Activated T-cell treated with anti-CD3 and anti-CD28 coated beads, Interleukin-2, amount 50 U/mL, for 48 hours (primary cell): ENCODE data around the gene IQUB.
"Not testable (repeated sequence)": the region's sequence is repeated elsewhere in the genome, so short reads cannot be mapped to it uniquely, and the experiment has no call there.

Source experiments
- DNase-seq, 2 experiments: peaks; one replicate each; pipeline ENCODE4 v3.0.0-alpha.2; 2020

The IQUB gene

DNA sequence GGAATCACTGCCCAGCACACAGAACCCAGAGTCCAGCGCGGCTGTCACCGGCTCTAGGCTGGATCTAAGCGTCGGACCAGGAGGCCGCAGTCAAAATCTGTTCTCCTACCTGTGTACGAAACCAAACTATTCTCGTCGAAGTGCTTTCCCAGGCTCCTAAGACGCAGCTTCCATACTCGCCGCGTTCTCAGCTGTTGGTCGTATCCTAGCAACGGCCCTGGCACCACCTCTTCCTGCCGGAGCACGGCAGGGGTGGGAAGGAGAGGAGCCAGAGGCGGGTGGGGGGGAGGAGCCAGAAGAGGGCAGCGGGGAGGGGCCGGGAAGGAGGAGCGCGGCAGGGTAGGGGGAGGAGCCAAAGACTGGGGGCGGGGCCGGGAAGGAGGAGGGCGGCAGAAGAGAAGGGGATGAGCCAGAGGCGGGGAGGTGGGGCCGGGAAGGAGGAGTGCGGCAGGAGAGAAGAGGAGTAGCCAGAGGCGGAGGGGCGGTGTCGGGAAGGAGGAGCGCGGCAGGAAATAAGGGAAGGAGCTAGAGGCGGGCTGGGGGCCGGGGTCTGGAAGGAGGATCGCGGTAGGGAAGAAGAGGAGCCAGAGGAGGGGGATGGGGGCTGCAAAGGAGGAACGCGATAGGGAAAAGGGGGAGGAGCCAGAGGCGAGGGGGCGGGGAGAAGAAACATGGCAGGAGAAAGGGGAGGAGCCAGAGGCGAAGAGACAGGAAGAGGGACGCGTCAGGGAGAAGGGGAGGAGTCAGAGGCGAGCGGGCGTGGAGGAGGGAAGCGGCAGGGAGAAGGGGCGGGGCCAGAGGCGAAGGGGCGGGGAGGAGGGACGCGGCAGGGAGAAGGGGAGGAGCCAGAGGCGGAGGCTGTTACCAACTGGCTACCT lies at the start of gene IQUB:
IQUB (minus strand) TSS at position 213 of the 878 bp plus-strand sequence. CDS start 22,255 bp downstream, outside the sequence.
- peak; percentile 95 to 96 for DNase-seq

DNA sequence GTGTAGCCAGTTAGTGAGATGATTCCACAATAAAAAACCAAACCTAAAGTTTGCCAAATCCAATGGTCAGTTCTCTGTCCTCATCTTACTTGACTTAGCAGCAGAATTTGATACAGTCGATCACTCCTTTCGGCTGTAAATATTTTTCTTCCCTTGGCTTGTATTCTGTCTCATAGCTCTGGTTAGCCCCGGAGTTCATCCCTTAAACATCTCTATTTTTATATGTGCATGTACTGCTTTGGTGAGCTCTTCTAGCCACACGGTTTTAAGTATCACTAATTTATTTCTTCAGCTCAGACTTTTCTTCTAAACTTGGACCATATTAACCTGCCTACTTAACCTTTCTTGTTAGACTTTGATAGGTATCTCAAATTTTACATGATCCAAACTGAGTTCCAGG lies 49.4 kb upstream of the IQUB start:
- no peak for DNase-seq

GRCh38 chr7:123581162-123581459 lies 46.7 kb upstream of the IQUB start:
- DNase-seq = no peak

DNA sequence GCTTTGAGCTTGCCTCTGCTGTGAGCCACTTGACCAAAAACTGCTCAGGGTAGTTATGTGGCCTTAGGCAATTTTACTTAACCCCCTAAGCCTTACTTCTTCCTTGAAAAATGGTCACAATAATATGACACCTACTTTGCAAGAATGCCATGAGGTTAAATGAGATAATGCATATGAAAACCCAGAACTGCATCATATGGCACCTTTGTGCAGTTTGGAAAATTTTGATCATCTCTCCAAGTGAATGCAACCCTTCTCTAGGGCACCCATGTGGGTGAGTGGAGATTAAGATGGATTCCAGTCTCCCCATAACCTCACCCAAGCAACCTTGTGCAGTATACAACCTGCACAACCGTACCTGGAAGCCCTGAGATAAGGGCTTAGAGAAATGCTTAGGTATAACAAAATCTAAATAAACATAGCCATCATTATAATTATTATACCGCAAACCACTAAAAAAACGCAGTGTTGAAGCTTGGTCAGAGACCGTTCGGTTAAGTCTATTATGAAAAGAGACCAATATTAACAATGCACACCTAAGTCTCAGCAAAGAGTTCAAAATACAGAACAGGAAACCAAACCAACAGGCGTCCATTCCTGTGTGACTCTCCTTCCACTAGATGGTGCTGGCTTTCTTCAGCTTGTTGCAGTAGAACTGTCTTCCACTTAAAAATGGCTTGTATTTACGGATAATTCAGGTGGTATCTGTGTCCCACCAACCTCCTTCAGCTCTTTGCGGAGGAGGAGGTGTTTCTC lies 46.2 kb upstream of the IQUB start:
- DNase-seq = no peak

- DNase-seq = no peak
Measured at GRCh38 chr7:123579416-123579815, 45.0 kb upstream of the IQUB start.

DNA sequence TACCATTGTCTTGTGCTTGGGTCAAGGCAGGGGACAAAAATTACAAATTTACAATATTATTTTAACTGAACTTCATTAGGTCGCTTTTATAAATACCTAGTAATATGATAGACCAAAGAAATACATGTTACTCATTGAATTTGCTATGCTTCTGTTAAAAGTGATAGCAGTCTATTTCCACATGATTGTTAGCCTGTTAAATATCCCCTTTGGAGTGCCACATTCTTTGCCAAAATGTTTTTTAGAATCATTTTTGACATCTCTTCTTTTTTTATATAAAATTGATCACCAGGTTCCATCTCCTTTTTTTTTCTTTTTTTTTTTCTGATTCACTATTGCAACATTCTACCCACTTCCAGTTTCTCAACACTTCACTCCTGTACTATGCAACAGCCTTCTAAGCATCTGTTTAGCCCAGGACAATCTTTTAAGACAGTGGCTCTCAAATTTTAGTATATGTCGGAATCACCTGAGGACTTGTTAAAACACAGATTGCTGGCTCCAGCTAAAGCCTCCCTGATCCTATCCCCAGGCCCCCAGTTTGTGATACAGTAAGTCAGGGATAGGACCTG lies 39.6 kb upstream of the IQUB start:
- no peak for DNase-seq

GRCh38 chr7:123573341-123573740 lies 38.9 kb upstream of the IQUB start:
- no peak for DNase-seq

- no peak for DNase-seq
Measured at GRCh38 chr7:123571684-123572083, 37.3 kb upstream of the IQUB start.

GRCh38 chr7:123571187-123571586 lies 36.8 kb upstream of the IQUB start:
- DNase-seq = no peak

GRCh38 chr7:123570390-123571182 lies 36.2 kb upstream of the IQUB start:
- DNase-seq = no peak

GRCh38 chr7:123569352-123570010 lies 35.1 kb upstream of the IQUB start:
- no peak for DNase-seq

DNA sequence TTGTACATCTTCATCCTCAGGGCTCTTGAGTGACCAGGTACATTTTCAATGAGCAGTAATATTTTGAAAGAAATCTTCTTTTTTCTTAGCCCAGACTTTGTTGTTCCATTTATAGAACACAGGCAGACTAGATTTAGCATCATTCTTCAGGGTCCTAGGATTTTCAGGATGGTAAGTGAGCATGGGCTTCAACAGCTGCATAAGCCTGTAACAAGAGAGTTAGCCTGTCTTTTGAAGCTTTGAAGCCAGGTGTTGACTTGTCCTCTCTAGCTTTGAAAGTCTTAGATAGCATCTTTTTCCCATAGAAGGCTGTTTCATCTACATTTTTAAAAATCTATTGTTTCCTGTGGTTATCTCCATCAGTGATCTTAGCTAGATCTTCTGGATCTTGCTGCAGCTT lies 27.7 kb upstream of the IQUB start:
- DNase-seq = no peak

DNA sequence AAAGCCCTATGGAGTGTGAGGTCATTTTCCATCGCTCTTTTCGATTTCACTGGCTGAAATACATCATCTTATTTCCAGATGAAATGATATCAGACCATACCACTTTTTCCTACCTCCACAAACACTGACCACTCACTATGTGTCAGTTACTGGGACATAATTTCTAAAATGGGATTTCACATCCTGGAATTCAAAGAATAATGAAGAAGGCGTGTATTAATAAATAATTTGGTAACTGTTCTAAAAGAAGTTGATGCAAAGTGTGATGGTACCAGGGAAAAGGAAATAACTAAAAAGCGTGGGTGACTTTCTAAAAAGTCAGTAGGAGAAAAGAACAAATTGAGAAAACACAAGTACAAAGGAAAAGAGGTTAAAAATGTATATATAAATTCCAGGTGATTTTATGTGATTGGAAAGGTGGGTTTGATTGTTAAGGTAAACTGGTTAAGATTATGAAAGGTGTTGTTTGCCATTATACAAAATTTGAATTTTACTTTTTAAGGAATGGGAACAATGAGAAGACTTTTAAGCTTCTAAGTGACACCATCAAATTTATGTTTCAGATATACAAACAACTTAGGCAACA lies 24.0 kb upstream of the IQUB start:
- no peak for DNase-seq

DNA sequence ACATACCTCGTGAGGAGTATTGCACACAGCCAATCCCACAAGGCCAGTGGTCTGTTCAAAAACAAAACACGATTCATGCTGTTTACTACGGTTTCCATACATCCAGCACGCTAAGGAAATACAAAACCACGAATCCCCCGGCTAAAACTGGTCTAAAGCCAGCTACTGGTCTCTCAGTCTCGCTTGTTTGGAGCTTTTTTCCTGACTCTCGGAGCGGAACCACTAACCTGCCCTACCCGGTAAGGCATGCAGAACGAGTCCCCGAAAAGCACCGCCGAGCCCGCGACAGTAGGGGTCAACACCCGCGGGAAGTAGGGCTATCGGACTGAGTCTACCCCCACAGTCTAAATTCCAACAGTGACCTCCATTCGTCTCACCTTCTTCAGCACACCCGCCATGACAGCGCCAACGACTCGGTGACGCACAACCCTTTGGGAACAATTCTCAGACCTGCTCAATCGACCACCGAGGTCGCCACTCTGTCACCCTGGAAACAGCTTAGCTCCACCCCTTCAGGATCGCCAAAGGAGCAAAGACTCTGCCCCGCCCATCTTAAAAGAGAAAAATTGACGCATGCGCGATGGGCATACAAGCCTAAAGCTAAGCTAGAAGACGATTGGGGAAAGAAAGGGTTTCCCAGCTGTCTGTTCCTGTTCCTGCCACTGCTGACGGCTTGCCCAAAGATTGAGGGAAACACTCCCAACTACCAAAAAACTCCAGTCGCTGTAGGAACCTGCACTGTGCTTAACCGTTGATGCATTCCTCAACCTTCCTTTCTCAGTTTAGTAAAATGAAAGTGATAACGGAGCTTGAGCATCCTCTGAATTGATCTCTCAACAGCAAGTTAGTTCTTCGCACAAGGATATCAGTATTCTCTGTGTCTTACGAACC lies 23.2 kb upstream of the IQUB start, which contains the start of gene NDUFA5:
NDUFA5 (minus strand) TSS at position 421 of the 891 bp plus-strand sequence; CDS start at position 398, 23 bp downstream.
- DNase-seq = peak; percentile 95 to 97

GRCh38 chr7:123557016-123557397 lies 22.6 kb upstream of the IQUB start:
- no peak for DNase-seq

GRCh38 chr7:123555484-123555883 lies 21.1 kb upstream of the IQUB start:
- DNase-seq = no peak

GRCh38 chr7:123553159-123553558 lies 18.8 kb upstream of the IQUB start:
- no peak for DNase-seq

DNA sequence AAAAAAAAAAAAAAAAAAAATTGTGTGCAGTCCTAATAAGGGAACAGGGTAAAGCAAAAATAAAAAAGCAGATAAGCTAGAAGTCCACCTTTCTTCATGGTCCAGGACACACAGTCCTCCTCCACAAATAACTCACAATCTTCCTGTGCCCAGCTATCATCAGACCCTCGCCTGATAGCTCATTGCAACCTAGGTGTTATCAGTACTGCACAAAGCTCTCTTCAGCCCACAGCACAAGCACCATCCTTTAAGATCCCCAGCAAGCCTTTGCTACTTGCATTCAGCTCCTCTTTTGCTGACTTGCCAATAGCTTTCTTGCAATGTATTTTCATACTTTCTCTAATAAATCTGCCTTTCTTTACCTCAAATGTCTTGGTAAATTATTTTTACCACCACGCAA lies 18.2 kb upstream of the IQUB start:
- no peak for DNase-seq

DNA sequence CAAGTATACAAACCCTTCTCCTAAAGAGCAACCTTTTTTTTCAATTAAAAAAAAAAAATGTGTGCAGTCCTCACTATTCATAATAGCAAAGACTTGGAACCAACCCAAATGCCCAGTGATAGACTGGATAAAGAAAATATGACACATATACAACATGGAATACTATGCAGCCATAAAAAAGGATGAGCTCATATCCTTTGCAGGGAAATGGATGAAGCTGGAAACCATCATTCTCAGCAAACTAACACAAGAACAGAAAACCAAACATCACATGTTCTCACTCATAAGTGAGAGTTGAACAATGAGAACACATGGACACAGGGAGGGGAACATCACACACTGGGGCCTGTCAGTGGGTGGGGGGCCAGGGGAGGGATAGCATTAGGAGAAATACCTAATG lies 17.7 kb upstream of the IQUB start:
- not testable (repeated sequence) for DNase-seq

DNA sequence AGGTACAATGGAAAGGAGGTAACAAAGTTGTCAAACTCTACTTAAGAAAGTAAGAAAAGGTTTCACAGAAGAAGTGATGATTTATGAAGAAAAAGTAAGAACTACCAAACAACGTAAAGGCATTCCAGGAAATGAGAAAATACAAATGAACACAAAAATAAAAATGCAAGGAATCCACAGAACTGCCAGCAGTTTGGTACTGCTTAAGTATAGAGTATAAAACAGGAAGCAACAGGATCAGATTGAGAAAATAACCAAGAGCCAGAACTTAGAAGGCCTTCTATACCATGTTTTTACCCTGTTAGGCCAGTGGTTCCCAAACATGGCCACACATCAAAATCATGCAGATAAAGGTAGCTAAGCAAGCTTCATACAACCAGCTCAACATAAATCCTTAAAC lies 14.0 kb upstream of the IQUB start:
- DNase-seq = no peak

GRCh38 chr7:123539871-123540270 lies 5.5 kb upstream of the IQUB start:
- DNase-seq = no peak
